Smooth muscle cell (in vitro differentiated cells): ENCODE data around the gene ERC2. TPM values are rescaled to one million over a fixed set of nuclear protein-coding genes. Genes with fewer than 3 reads are reported as not detected.

ENCODE experiments used
- DNase-seq: peaks from one replicate; lab custom pipeline; 2025; ENCODE audit not compliant: unreplicated experiment; lab: John Stamatoyannopoulos, UW
- H2AFZ ChIP-seq: fragments of 200-600 bp; sonication (generic); 2 replicates; pipeline ENCODE4 v1.6.0; 2016; ENCODE audit warnings: antibody characterized with exemption, low read depth, mild to moderate bottlenecking
- H3F3A ChIP-seq: fragments of 200-600 bp; sonication (generic); 2 replicates; pipeline ENCODE4 v1.6.0; 2017; ENCODE audit warnings: antibody characterized with exemption, low read depth
- H3K27ac ChIP-seq: fragments of 200-600 bp; sonication (generic); 2 replicates; pipeline ENCODE4 v1.5.1; 2016; ENCODE audit warnings: low read depth, mild to moderate bottlenecking
- H3K27me3 ChIP-seq: fragments of 200-600 bp; sonication (generic); 2 replicates; pipeline ENCODE4 v1.6.1; 2016; ENCODE audit warnings: low read depth, mild to moderate bottlenecking
- H3K36me3 ChIP-seq: fragments of 200-600 bp; sonication (generic); 2 replicates; pipeline ENCODE4 v1.5.1; 2016; ENCODE audit warnings: low read depth
- H3K4me1 ChIP-seq: fragments of 200-600 bp; sonication (generic); 2 replicates; pipeline ENCODE4 v1.5.1; 2016; ENCODE audit warnings: low read depth
- H3K4me2 ChIP-seq: fragments of 200-600 bp; sonication (generic); 2 replicates; pipeline ENCODE4 v1.6.0; 2016; ENCODE audit warnings: mild to moderate bottlenecking
- H3K4me3 ChIP-seq: fragments of 200-600 bp; sonication (generic); 2 replicates; pipeline ENCODE4 v1.5.1; 2016; ENCODE audit warnings: mild to moderate bottlenecking
- H3K79me2 ChIP-seq: fragments of 200-600 bp; sonication (generic); 2 replicates; pipeline ENCODE4 v1.6.0; 2016; ENCODE audit warnings: low read depth, mild to moderate bottlenecking
- H3K9ac ChIP-seq: fragments of 200-600 bp; sonication (generic); 2 replicates; pipeline ENCODE4 v1.6.0; 2016; ENCODE audit warnings: low read depth
- H3K9me3 ChIP-seq: fragments of 200-600 bp; sonication (generic); replicated peaks from 2 replicates; pipeline ENCODE4 v1.5.1; 2016; ENCODE audit warnings: low read depth
- H4K20me1 ChIP-seq: fragments of 200-600 bp; sonication (generic); 2 replicates; pipeline ENCODE4 v1.6.0; 2016; ENCODE audit warnings: low read depth
- WGBS: methylation state at CpG from one replicate; pipeline ENCODE4 v1.1.7; 2016; ENCODE audit warnings: low lambda C conversion rate; 5-methylcytosine and 5-hydroxymethylcytosine counted together
- polyA plus RNA-seq: library from polyadenylated mRNA; unstranded; fragments of >200 nt; fragmentation: Nextera tagmentation; extraction: Ambion mirVana; gene quantifications from 2 replicates; pipeline ENCODE4 v1.2.1, GENCODE V29; 2016
- total RNA-seq: library from RNA; depleted of rRNA; stranded (reverse); fragments of >200 nt; gene quantifications from 2 replicates; pipeline ENCODE4 v1.2.3, GENCODE V29; 2014
- TF ChIP-seq, protein P1 (sequence below): fragments of 200-600 bp; sonication (generic); IDR thresholded peaks from 2 replicates; pipeline ENCODE4 v1.5.1; 2017; ENCODE audit warnings: borderline replicate concordance, mild to moderate bottlenecking, antibody characterized with exemption; ENCODE audit not compliant: insufficient read depth, poor library complexity, severe bottlenecking

ERC2 gene
- total and polyA plus RNA-seq, 2 experiments from 2014 or later: 1.1 TPM; not detected in 1

- Histone ChIP-seq H3K27me3 (no peaks in the 10 kb centered on the region), H4K20me1 (no peaks in the 10 kb centered on the region), H3K36me3 (no peaks in the 10 kb centered on the region), H3K4me2 (no peak overlapping the region), H3K9me3 (no peaks in the 10 kb centered on the region), H3K79me2 (no peaks in the 10 kb centered on the region), H3K4me3 (no peak overlapping the region), H3K4me1 (no peaks in the 10 kb centered on the region), H3F3A (no peaks in the 10 kb centered on the region), H3K27ac (no peak overlapping the region), H2AFZ (no peak overlapping the region), H3K9ac (no peak overlapping the region)
- no peak for DNase-seq
- TF ChIP-seq, protein P1, sequence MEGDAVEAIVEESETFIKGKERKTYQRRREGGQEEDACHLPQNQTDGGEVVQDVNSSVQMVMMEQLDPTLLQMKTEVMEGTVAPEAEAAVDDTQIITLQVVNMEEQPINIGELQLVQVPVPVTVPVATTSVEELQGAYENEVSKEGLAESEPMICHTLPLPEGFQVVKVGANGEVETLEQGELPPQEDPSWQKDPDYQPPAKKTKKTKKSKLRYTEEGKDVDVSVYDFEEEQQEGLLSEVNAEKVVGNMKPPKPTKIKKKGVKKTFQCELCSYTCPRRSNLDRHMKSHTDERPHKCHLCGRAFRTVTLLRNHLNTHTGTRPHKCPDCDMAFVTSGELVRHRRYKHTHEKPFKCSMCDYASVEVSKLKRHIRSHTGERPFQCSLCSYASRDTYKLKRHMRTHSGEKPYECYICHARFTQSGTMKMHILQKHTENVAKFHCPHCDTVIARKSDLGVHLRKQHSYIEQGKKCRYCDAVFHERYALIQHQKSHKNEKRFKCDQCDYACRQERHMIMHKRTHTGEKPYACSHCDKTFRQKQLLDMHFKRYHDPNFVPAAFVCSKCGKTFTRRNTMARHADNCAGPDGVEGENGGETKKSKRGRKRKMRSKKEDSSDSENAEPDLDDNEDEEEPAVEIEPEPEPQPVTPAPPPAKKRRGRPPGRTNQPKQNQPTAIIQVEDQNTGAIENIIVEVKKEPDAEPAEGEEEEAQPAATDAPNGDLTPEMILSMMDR: peak; percentile 52
Observed at GRCh38 chr3:55746808-55747413, 721.4 kb downstream of the ERC2 start.

DNA sequence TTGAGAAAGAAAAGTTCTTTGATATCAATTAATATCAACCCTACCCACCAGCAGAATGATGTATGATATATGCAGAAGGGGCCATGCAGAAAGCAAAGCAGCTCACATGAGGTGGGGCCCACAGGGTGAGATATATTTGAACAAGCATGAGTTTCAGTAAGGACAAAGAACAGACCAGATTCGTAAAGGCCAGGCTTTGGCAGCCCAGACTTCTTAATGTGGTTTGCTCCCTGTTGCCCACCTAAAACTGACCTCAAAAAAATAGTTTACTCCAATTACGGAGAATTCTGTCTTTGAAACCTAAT is 725.5 kb downstream of the ERC2 start:
- no peak overlapping the region for H3K4me3 ChIP-seq
- no peak overlapping the region for H2AFZ ChIP-seq
- no peaks in the 10 kb centered on the region for H3K4me1 ChIP-seq
- no peak overlapping the region for H3K9ac ChIP-seq
- no peaks in the 10 kb centered on the region for H3K27me3 ChIP-seq
- H3K4me2 ChIP-seq: no peak overlapping the region
- TF ChIP-seq, protein P1: no peak
- no peaks in the 10 kb centered on the region for H4K20me1 ChIP-seq
- no peaks in the 10 kb centered on the region for H3F3A ChIP-seq
- no peak for DNase-seq
- 78% methylated on average over 2 of the region's 2 CpGs for WGBS
- no peaks in the 10 kb centered on the region for H3K36me3 ChIP-seq
- no peaks in the 10 kb centered on the region for H3K79me2 ChIP-seq
- H3K9me3 ChIP-seq: no peaks in the 10 kb centered on the region
- no peak overlapping the region for H3K27ac ChIP-seq

GRCh38 chr3:55742022-55742831 is 726.0 kb downstream of the ERC2 start:
- Histone ChIP-seq H2AFZ (no peak overlapping the region), H3K4me2 (no peak overlapping the region), H3K79me2 (no peaks in the 10 kb centered on the region), H3K4me1 (no peaks in the 10 kb centered on the region), H3F3A (no peaks in the 10 kb centered on the region), H4K20me1 (no peaks in the 10 kb centered on the region), H3K27ac (no peak overlapping the region), H3K4me3 (no peak overlapping the region), H3K9me3 (no peaks in the 10 kb centered on the region), H3K9ac (no peak overlapping the region), H3K27me3 (no peaks in the 10 kb centered on the region), H3K36me3 (no peaks in the 10 kb centered on the region)
- TF ChIP-seq, protein P1: no peak
- WGBS: 80% methylated on average over 4 of the region's 4 CpGs
- DNase-seq: no peak

DNA sequence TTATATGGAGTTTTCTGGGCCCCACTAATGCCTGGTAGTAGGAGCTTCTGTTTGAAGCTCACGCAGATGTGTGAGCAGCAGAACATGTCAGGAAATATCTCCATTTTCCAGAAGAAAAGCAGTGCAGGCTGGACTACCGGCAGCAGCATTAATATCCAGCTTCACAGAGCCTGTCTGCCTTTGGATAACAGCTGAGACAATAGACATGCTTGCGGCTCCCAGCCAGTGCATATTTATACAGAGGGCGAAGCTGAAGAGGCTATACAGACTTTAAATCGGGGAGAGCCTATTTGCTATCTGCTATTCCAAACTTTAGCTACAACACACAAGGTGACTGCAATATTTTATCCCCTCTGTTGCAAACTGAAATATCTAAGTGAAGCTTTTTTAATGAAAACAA is 731.1 kb downstream of the ERC2 start:
- Histone ChIP-seq H3K79me2 (no peaks in the 10 kb centered on the region), H3F3A (no peaks in the 10 kb centered on the region), H3K9me3 (no peaks in the 10 kb centered on the region), H3K4me1 (no peaks in the 10 kb centered on the region), H4K20me1 (no peaks in the 10 kb centered on the region), H3K27ac (no peak overlapping the region), H3K27me3 (no peaks in the 10 kb centered on the region), H3K36me3 (no peaks in the 10 kb centered on the region), H3K4me3 (no peak overlapping the region), H2AFZ (no peak overlapping the region), H3K9ac (no peak overlapping the region), H3K4me2 (no peak overlapping the region)
- TF ChIP-seq, protein P1: no peak
- no peak for DNase-seq
- WGBS: 76% methylated on average over 5 of the region's 5 CpGs
